A673 (cell line): Measurements from ENCODE around the gene SLC35E4. TPM values are rescaled to one million over a fixed set of nuclear protein-coding genes. Genes with fewer than 3 reads are reported as not detected.

Source experiments
- BruUV-seq: library from RNA; stranded (reverse); fragments of 400-500 nt; replicated peaks from 2 replicates; lab custom pipeline; 2021; lab: Mats Ljungman, UMichigan
- CTCF ChIA-PET: fragments of 300-600 bp; sonication (Branson Sonifier 250); formaldehyde crosslinking; loops from one replicate; lab custom pipeline; 2022; ENCODE audit warnings: antibody characterized with exemption; lab: Charles Lee
- POLR2A ChIA-PET: fragments of 300-600 bp; sonication (Branson Sonifier 250); formaldehyde crosslinking; loops from one replicate; lab custom pipeline; 2022; ENCODE audit warnings: antibody characterized with exemption; ENCODE audit not compliant: low non-redundant PET; lab: Charles Lee
- DNase-seq: peaks from one replicate; pipeline ENCODE4 v3.0.0-alpha.2; 2015; ENCODE audit warnings: low spot score
- H3K27ac ChIP-seq: fragments of 200-600 bp; sonication (generic); 2 replicates; pipeline ENCODE4 v1.5.1; 2016; ENCODE audit warnings: mixed run types, low read depth, mild to moderate bottlenecking, mixed read lengths, antibody characterized with exemption, low read length; ENCODE audit not compliant: poor library complexity, severe bottlenecking
- H3K27me3 ChIP-seq: fragments of 200-600 bp; sonication (generic); replicated peaks from 2 replicates; pipeline ENCODE4 v1.6.1; 2017; ENCODE audit warnings: mixed run types, low read depth, mild to moderate bottlenecking, mixed read lengths, antibody characterized with exemption, low read length; ENCODE audit not compliant: insufficient read depth, poor library complexity
- H3K36me3 ChIP-seq: fragments of 200-600 bp; sonication (generic); 2 replicates; pipeline ENCODE4 v1.6.1; 2016; ENCODE audit warnings: mixed run types, mild to moderate bottlenecking, mixed read lengths, antibody characterized with exemption, low read length; ENCODE audit not compliant: insufficient read depth, poor library complexity, severe bottlenecking
- H3K4me1 ChIP-seq: fragments of 200-600 bp; sonication (generic); 2 replicates; pipeline ENCODE4 v1.6.1; 2017; ENCODE audit warnings: mixed run types, mild to moderate bottlenecking, mixed read lengths, antibody characterized with exemption, low read length; ENCODE audit not compliant: insufficient read depth, poor library complexity, severe bottlenecking
- H3K4me3 ChIP-seq: fragments of 200-600 bp; sonication (generic); 2 replicates; pipeline ENCODE4 v1.5.1; 2016; ENCODE audit warnings: low read depth, mixed run types, mild to moderate bottlenecking, mixed read lengths, low read length; ENCODE audit not compliant: poor library complexity, severe bottlenecking
- H3K9me3 ChIP-seq: fragments of 200-600 bp; sonication (generic); 2 replicates; pipeline ENCODE4 v1.6.1; 2016; ENCODE audit warnings: mixed run types, low read depth, mild to moderate bottlenecking, mixed read lengths, antibody characterized with exemption, low read length; ENCODE audit not compliant: poor library complexity, severe bottlenecking
- CTCF ChIP-seq: fragments of 300-800, 200-600 bp; sonication (generic); conservative IDR thresholded peaks from 2 replicates; pipeline ENCODE4 v1.5.1; 2017; ENCODE audit warnings: low read depth, mild to moderate bottlenecking, antibody characterized with exemption, low read length, moderate library complexity, mixed read lengths
- EZH2 ChIP-seq: fragments of 200-600 bp; sonication (generic); IDR thresholded peaks from 2 replicates; pipeline ENCODE4 v1.6.1; 2017; ENCODE audit warnings: borderline replicate concordance, low read depth, mild to moderate bottlenecking, mixed read lengths, antibody characterized with exemption, low read length; ENCODE audit not compliant: poor library complexity, severe bottlenecking
- intact Hi-C: fragments of 100-400 bp; cut with micrococcal nuclease; formaldehyde crosslinking; loops from one replicate; pipeline ENCODE4 v1.10.0; 2022; ENCODE audit not compliant: unreplicated experiment
- total RNA-seq: library from RNA; stranded (reverse); gene quantifications from 2 replicates; pipeline ENCODE4 v1.2.3, GENCODE V29; 2021

SLC35E4 gene
- total RNA-seq, 1 experiment from 2014 or later, result 2.4 TPM

- H3K4me1 ChIP-seq, result peaks cover 10% of the 10 kb centered on the region
- H3K9me3 ChIP-seq, result no peaks in the 10 kb centered on the region
- no peak overlapping the region for H3K4me3 ChIP-seq
- BruUV-seq, result no TSS peak
- POLR2A ChIA-PET, result no interaction called here
- intact Hi-C loops, result no loop called here
- no peaks in the 10 kb centered on the region for H3K36me3 ChIP-seq
- H3K27me3 ChIP-seq, result no peaks in the 10 kb centered on the region
- TF ChIP-seq CTCF (no peak), EZH2 (no peak)
- CTCF ChIA-PET, result no interaction called here
- no peak overlapping the region for H3K27ac ChIP-seq
- no peak for DNase-seq
Observed at GRCh38 chr22:30611197-30611596, 24.4 kb upstream of the SLC35E4 start.

GRCh38 chr22:30612789-30613188, 22.8 kb upstream of the SLC35E4 start:
- no peak overlapping the region for H3K27ac ChIP-seq
- TF ChIP-seq CTCF (no peak), EZH2 (no peak)
- no peaks in the 10 kb centered on the region for H3K9me3 ChIP-seq
- ChIA-PET POLR2A (interaction anchor here (0.6 to 0.7 kb wide), 2 partner anchors 378 to 802 kb away, joined by 3 to 4 read pairs; no protein-coding TSS in a partner anchor), CTCF (no interaction called here)
- no peak for DNase-seq
- H3K27me3 ChIP-seq, result no peaks in the 10 kb centered on the region
- H3K4me3 ChIP-seq, result no peak overlapping the region
- BruUV-seq, result no TSS peak
- H3K4me1 ChIP-seq, result peaks cover 2% of the 10 kb centered on the region
- no peaks in the 10 kb centered on the region for H3K36me3 ChIP-seq
- intact Hi-C loops, result no loop called here

- Histone ChIP-seq H3K4me1 (no peaks in the 10 kb centered on the region), H3K36me3 (no peaks in the 10 kb centered on the region), H3K9me3 (no peaks in the 10 kb centered on the region), H3K27me3 (no peaks in the 10 kb centered on the region), H3K4me3 (no peak overlapping the region), H3K27ac (no peak overlapping the region)
- ChIA-PET CTCF (no interaction called here), POLR2A (no interaction called here)
- no peak for TF ChIP-seq EZH2
- no peak for TF ChIP-seq CTCF
- no TSS peak for BruUV-seq
- no peak for DNase-seq
- intact Hi-C loops, result no loop called here
Observed at GRCh38 chr22:30614268-30614667, 21.3 kb upstream of the SLC35E4 start.
